ENCODE measurements around the gene CLEC17A. TPM values are rescaled to one million over a fixed set of nuclear protein-coding genes. Genes with fewer than 3 reads are reported as not detected.
A peak's percentile ranks its signal among the peaks of the same experiment; 100 is the strongest.
"Not testable (repeated sequence)": the region's sequence is repeated elsewhere in the genome, so short reads cannot be mapped to it uniquely, and the experiment has no call there.

The CLEC17A gene
- total RNA-seq, 1 donor from 2014 or later = 0.09 TPM

GRCh38 chr19:14545716-14546082, 37.2 kb upstream of the CLEC17A start:
- peaks cover 9% of the 10 kb centered on the region for H3K36me3 Mint-ChIP-seq (ENCODE audit: low read depth, unreplicated experiment)
- Histone ChIP-seq H3K27ac (ENCODE audit: low read depth, low read length) (no peak overlapping the region), H4K20me1 (ENCODE audit: insufficient read depth, low read length) (peaks cover 43% of the 10 kb centered on the region), H3K79me2 (ENCODE audit: insufficient read depth, low read length) (peaks cover 8% of the 10 kb centered on the region), H3K27me3 (ENCODE audit: insufficient read depth, low read length) (no peaks in the 10 kb centered on the region), H3K4me3 (ENCODE audit: insufficient read depth, low read depth, low read length) (no peak overlapping the region), H3K9ac (ENCODE audit: low read length) (no peak overlapping the region), H3K36me3 (ENCODE audit: insufficient read depth, low read length) (peaks cover 2% of the 10 kb centered on the region), H3K9me3 (ENCODE audit: insufficient read depth, low read depth, low read length) (no peaks in the 10 kb centered on the region), H3K4me1 (ENCODE audit: insufficient read depth, low read length) (peaks cover 13% of the 10 kb centered on the region), H3K4me2 (ENCODE audit: low read length) (peak overlapping the region; percentile 48), H2AFZ (ENCODE audit: low read depth, low read length) (no peak overlapping the region)
- no peaks in the 10 kb centered on the region for H3K9me3 Mint-ChIP-seq (ENCODE audit: unreplicated experiment)
- DNase-seq (ENCODE audit: low read depth) (no peak), FAIRE-seq (no peak)
- H3K4me3 Mint-ChIP-seq (ENCODE audit: unreplicated experiment) = no peak overlapping the region
- no peak overlapping the region for H3K27ac Mint-ChIP-seq (ENCODE audit: unreplicated experiment)
- H3K27me3 Mint-ChIP-seq (ENCODE audit: low read depth, unreplicated experiment) = no peaks in the 10 kb centered on the region
- TF ChIP-seq EZH2 (IDR thresholded peaks at IDR 0.05; ENCODE audit: insufficient read depth, low read length) (no peak), CTCF (IDR thresholded peaks at IDR 0.05; ENCODE audit: insufficient read depth, low read depth, low read length) (no peak)
- H3K4me1 Mint-ChIP-seq (ENCODE audit: low read depth, unreplicated experiment) = peaks cover 16% of the 10 kb centered on the region

- peaks cover 19% of the 10 kb centered on the region for H3K4me1 Mint-ChIP-seq (ENCODE audit: low read depth, unreplicated experiment)
- FAIRE-seq (no peak), DNase-seq (ENCODE audit: low read depth) (no peak)
- H3K9me3 ChIP-seq (ENCODE audit: insufficient read depth, low read depth, low read length) = no peaks in the 10 kb centered on the region
- no peak overlapping the region for H2AFZ ChIP-seq (ENCODE audit: low read depth, low read length)
- peaks cover 2% of the 10 kb centered on the region for H3K36me3 ChIP-seq (ENCODE audit: insufficient read depth, low read length)
- H3K36me3 Mint-ChIP-seq (ENCODE audit: low read depth, unreplicated experiment) = no peaks in the 10 kb centered on the region
- no peak overlapping the region for H3K4me3 Mint-ChIP-seq (ENCODE audit: unreplicated experiment)
- peaks cover 6% of the 10 kb centered on the region for H3K4me1 ChIP-seq (ENCODE audit: insufficient read depth, low read length)
- H3K79me2 ChIP-seq (ENCODE audit: insufficient read depth, low read length) = peaks cover 10% of the 10 kb centered on the region
- H3K9ac ChIP-seq (ENCODE audit: low read length) = no peak overlapping the region
- no peak overlapping the region for H3K4me3 ChIP-seq (ENCODE audit: insufficient read depth, low read depth, low read length)
- no peaks in the 10 kb centered on the region for H3K9me3 Mint-ChIP-seq (ENCODE audit: unreplicated experiment)
- peaks cover 35% of the 10 kb centered on the region for H4K20me1 ChIP-seq (ENCODE audit: insufficient read depth, low read length)
- H3K27me3 ChIP-seq (ENCODE audit: insufficient read depth, low read length) = no peaks in the 10 kb centered on the region
- H3K27ac ChIP-seq (ENCODE audit: low read depth, low read length) = no peak overlapping the region
- TF ChIP-seq CTCF (IDR thresholded peaks at IDR 0.05; ENCODE audit: insufficient read depth, low read depth, low read length) (no peak), EZH2 (IDR thresholded peaks at IDR 0.05; ENCODE audit: insufficient read depth, low read length) (no peak)
- H3K27me3 Mint-ChIP-seq (ENCODE audit: low read depth, unreplicated experiment) = no peaks in the 10 kb centered on the region
- H3K4me2 ChIP-seq (ENCODE audit: low read length) = no peak overlapping the region
- no peak overlapping the region for H3K27ac Mint-ChIP-seq (ENCODE audit: unreplicated experiment)
Observed at GRCh38 chr19:14550201-14550754, 32.6 kb upstream of the CLEC17A start.

- not testable (repeated sequence) for H3K4me2 ChIP-seq (ENCODE audit: low read length); H3K27me3 ChIP-seq (ENCODE audit: insufficient read depth, low read length); H3K9me3 Mint-ChIP-seq (ENCODE audit: unreplicated experiment); H3K4me1 ChIP-seq (ENCODE audit: insufficient read depth, low read length); H3K36me3 Mint-ChIP-seq (ENCODE audit: low read depth, unreplicated experiment); H3K36me3 ChIP-seq (ENCODE audit: insufficient read depth, low read length); H3K9me3 ChIP-seq (ENCODE audit: insufficient read depth, low read depth, low read length); H2AFZ ChIP-seq (ENCODE audit: low read depth, low read length); H3K9ac ChIP-seq (ENCODE audit: low read length); H3K27me3 Mint-ChIP-seq (ENCODE audit: low read depth, unreplicated experiment); H3K27ac ChIP-seq (ENCODE audit: low read depth, low read length); H3K79me2 ChIP-seq (ENCODE audit: insufficient read depth, low read length); DNase-seq (ENCODE audit: low read depth); FAIRE-seq; H3K4me3 Mint-ChIP-seq (ENCODE audit: unreplicated experiment); H3K4me3 ChIP-seq (ENCODE audit: insufficient read depth, low read depth, low read length)
- H3K4me1 Mint-ChIP-seq (ENCODE audit: low read depth, unreplicated experiment) = peaks cover 19% of the 10 kb centered on the region
- H4K20me1 ChIP-seq (ENCODE audit: insufficient read depth, low read length) = peaks cover 35% of the 10 kb centered on the region
- peak overlapping the region; percentile 66 for H3K27ac Mint-ChIP-seq (ENCODE audit: unreplicated experiment)
Observed at GRCh38 chr19:14551134-14552005, 31.5 kb upstream of the CLEC17A start.

- H3K27ac ChIP-seq (ENCODE audit: low read depth, low read length); H3K27ac Mint-ChIP-seq (ENCODE audit: unreplicated experiment): not testable (repeated sequence)
- peaks cover 19% of the 10 kb centered on the region for H3K4me1 Mint-ChIP-seq (ENCODE audit: low read depth, unreplicated experiment)
Observed at GRCh38 chr19:14552006-14552360, 30.9 kb upstream of the CLEC17A start.

More at GRCh38 chr19:14552006-14552360, 30.9 kb upstream of the CLEC17A start:
- peaks cover 37% of the 10 kb centered on the region for H4K20me1 ChIP-seq (ENCODE audit: insufficient read depth, low read length)
- not testable (repeated sequence) for H3K27me3 Mint-ChIP-seq (ENCODE audit: low read depth, unreplicated experiment); H3K36me3 Mint-ChIP-seq (ENCODE audit: low read depth, unreplicated experiment); DNase-seq (ENCODE audit: low read depth); H3K4me2 ChIP-seq (ENCODE audit: low read length); H3K9ac ChIP-seq (ENCODE audit: low read length); H3K27me3 ChIP-seq (ENCODE audit: insufficient read depth, low read length); H3K9me3 Mint-ChIP-seq (ENCODE audit: unreplicated experiment); FAIRE-seq; H3K4me3 ChIP-seq (ENCODE audit: insufficient read depth, low read depth, low read length); H3K79me2 ChIP-seq (ENCODE audit: insufficient read depth, low read length); H3K4me1 ChIP-seq (ENCODE audit: insufficient read depth, low read length); H2AFZ ChIP-seq (ENCODE audit: low read depth, low read length); H3K36me3 ChIP-seq (ENCODE audit: insufficient read depth, low read length); H3K9me3 ChIP-seq (ENCODE audit: insufficient read depth, low read depth, low read length); H3K4me3 Mint-ChIP-seq (ENCODE audit: unreplicated experiment)
